KMS-11 (cell line): ENCODE data around the gene MAGI2.

Source experiments
- H2AFZ ChIP-seq: fragments of 200-600 bp; sonication (generic); 2 replicates; pipeline ENCODE4 v1.6.1; 2016; ENCODE audit warnings: antibody characterized with exemption, mixed run types, low read depth
- H3K27ac ChIP-seq: fragments of 200-600 bp; sonication (generic); 2 replicates; pipeline ENCODE4 v1.6.1; 2016; ENCODE audit warnings: mild to moderate bottlenecking, mixed run types
- H3K27me3 ChIP-seq: fragments of 200-600 bp; sonication (generic); 2 replicates; pipeline ENCODE4 v1.6.1; 2017; ENCODE audit warnings: mild to moderate bottlenecking, low read depth, mixed run types, moderate library complexity; ENCODE audit not compliant: insufficient read depth
- H3K36me3 ChIP-seq: fragments of 200-600 bp; sonication (generic); 2 replicates; pipeline ENCODE4 v1.6.1; 2017; ENCODE audit warnings: mild to moderate bottlenecking, mixed run types; ENCODE audit not compliant: insufficient read depth
- H3K4me1 ChIP-seq: fragments of 200-600 bp; sonication (generic); 2 replicates; pipeline ENCODE4 v1.6.1; 2016; ENCODE audit warnings: mild to moderate bottlenecking, low read depth, mixed run types; ENCODE audit not compliant: poor library complexity, severe bottlenecking
- H3K4me2 ChIP-seq: fragments of 200-600 bp; sonication (generic); 2 replicates; pipeline ENCODE4 v1.7.0; 2016; ENCODE audit warnings: mild to moderate bottlenecking, mixed run types
- H3K4me3 ChIP-seq: fragments of 200-600 bp; sonication (generic); IDR thresholded peaks from 2 replicates; pipeline ENCODE4 v1.6.1; 2017; ENCODE audit warnings: low read depth, low read length, mixed read lengths; ENCODE audit not compliant: insufficient read depth
- H3K79me2 ChIP-seq: fragments of 200-600 bp; sonication (generic); 2 replicates; pipeline ENCODE4 v1.6.1; 2016; ENCODE audit warnings: low read depth, mixed run types; ENCODE audit not compliant: insufficient read depth
- H3K9ac ChIP-seq: fragments of 200-600 bp; sonication (generic); 2 replicates; pipeline ENCODE4 v1.6.1; 2016; ENCODE audit warnings: mild to moderate bottlenecking, mixed run types
- H4K20me1 ChIP-seq: fragments of 200-600 bp; sonication (generic); 2 replicates; pipeline ENCODE4 v1.6.1; 2016; ENCODE audit warnings: mild to moderate bottlenecking, mixed run types; ENCODE audit not compliant: insufficient read depth
- CTCF ChIP-seq: fragments of 200-600 bp; sonication (generic); conservative IDR thresholded peaks from 2 replicates; pipeline ENCODE4 v1.6.1; 2017; ENCODE audit warnings: low read depth, mild to moderate bottlenecking, antibody characterized with exemption, low read length, moderate library complexity, mixed read lengths

The MAGI2 gene

GRCh38 chr7:78443811-78444210, 1009.7 kb downstream of the MAGI2 start:
- Histone ChIP-seq H3K4me1 (no peaks in the 10 kb centered on the region), H3K4me2 (no peak overlapping the region), H4K20me1 (no peaks in the 10 kb centered on the region), H3K79me2 (no peaks in the 10 kb centered on the region), H3K27ac (no peak overlapping the region), H3K9ac (no peak overlapping the region), H3K27me3 (no peaks in the 10 kb centered on the region), H3K4me3 (no peak overlapping the region), H3K36me3 (no peaks in the 10 kb centered on the region), H2AFZ (no peak overlapping the region)
- no peak for TF ChIP-seq CTCF

GRCh38 chr7:78441737-78442136, 1011.7 kb downstream of the MAGI2 start:
- H4K20me1 ChIP-seq, result no peaks in the 10 kb centered on the region
- H3K4me1 ChIP-seq, result no peaks in the 10 kb centered on the region
- H3K27me3 ChIP-seq, result no peaks in the 10 kb centered on the region
- H3K9ac ChIP-seq, result no peak overlapping the region
- H3K27ac ChIP-seq, result no peak overlapping the region
- no peaks in the 10 kb centered on the region for H3K79me2 ChIP-seq
- no peak overlapping the region for H2AFZ ChIP-seq
- H3K36me3 ChIP-seq, result no peaks in the 10 kb centered on the region
- H3K4me2 ChIP-seq, result no peak overlapping the region
- TF ChIP-seq CTCF, result no peak
- no peak overlapping the region for H3K4me3 ChIP-seq

- Histone ChIP-seq H3K27me3 (no peaks in the 10 kb centered on the region), H3K27ac (no peak overlapping the region), H2AFZ (no peak overlapping the region), H3K9ac (no peak overlapping the region), H3K4me1 (no peaks in the 10 kb centered on the region), H3K4me3 (no peak overlapping the region), H3K36me3 (no peaks in the 10 kb centered on the region), H3K4me2 (no peak overlapping the region), H4K20me1 (no peaks in the 10 kb centered on the region), H3K79me2 (no peaks in the 10 kb centered on the region)
- TF ChIP-seq CTCF, result no peak
These were observed 1015.0 kb downstream of the MAGI2 start for GRCh38 chr7:78438433-78438832.

GRCh38 chr7:78437118-78437517, 1016.3 kb downstream of the MAGI2 start:
- Histone ChIP-seq H3K27me3 (no peaks in the 10 kb centered on the region), H3K27ac (no peak overlapping the region), H3K4me2 (no peak overlapping the region), H3K4me1 (no peaks in the 10 kb centered on the region), H3K79me2 (no peaks in the 10 kb centered on the region), H3K9ac (no peak overlapping the region), H2AFZ (no peak overlapping the region), H3K4me3 (no peak overlapping the region), H4K20me1 (no peaks in the 10 kb centered on the region), H3K36me3 (no peaks in the 10 kb centered on the region)
- TF ChIP-seq CTCF, result no peak

GRCh38 chr7:78435355-78435754, 1018.1 kb downstream of the MAGI2 start:
- no peaks in the 10 kb centered on the region for H3K4me1 ChIP-seq
- no peak overlapping the region for H3K4me3 ChIP-seq
- H3K27me3 ChIP-seq, result no peaks in the 10 kb centered on the region
- no peak for TF ChIP-seq CTCF
- H3K36me3 ChIP-seq, result no peaks in the 10 kb centered on the region
- no peak overlapping the region for H2AFZ ChIP-seq
- H3K79me2 ChIP-seq, result no peaks in the 10 kb centered on the region
- no peak overlapping the region for H3K27ac ChIP-seq
- H3K4me2 ChIP-seq, result no peak overlapping the region
- no peak overlapping the region for H3K9ac ChIP-seq
- no peaks in the 10 kb centered on the region for H4K20me1 ChIP-seq
